GM12873 (cell line): ENCODE measurements around the gene MED12L.

Source experiments
- TF ChIP-seq, protein P1 (sequence below): IDR thresholded peaks from 2 replicates; pipeline ENCODE4 v1.5.1; 2012; ENCODE audit warnings: low read depth, mild to moderate bottlenecking, moderate library complexity, low read length, control low read depth; ENCODE audit not compliant: insufficient read depth; ENCODE audit errors: missing control alignments

The MED12L gene

DNA sequence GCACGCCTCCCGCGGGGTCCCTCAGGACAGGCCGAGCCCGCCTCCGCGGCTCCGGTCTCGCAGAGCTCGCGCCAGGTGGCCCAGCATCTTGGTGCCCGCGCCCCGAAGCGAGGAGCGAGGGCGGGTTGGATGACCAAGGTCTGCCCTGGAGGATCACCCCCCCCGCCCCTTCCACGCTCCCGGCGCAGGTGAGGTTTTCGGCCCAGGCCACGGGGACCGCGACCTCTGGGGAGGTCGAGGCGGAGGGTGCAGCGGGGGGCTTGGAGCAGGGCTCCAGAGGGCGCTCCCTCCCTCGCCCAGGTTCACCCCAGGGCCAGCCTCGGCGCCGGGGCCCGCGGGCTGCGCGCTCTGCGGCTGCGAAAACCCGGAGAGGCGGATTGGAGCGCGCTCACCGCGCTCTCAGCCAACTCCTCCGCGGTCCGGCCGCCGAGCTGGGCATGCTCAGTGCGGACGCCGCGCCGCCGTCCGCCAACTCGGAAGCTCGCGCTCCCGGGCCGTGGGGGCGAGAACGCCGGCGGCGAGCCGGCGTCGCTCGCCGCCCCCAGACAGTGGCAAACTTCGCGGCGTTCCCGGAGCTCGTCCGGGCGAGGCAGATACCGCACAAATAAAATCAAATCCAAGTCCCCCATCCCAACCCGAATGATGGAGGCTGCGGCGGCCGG is at the start of gene MED12L:
Gene MED12L, plus strand, starts transcription at position 438 of the 662 bp plus-strand sequence. CDS start 1,263 bp downstream, outside the sequence.
- TF ChIP-seq, protein P1, sequence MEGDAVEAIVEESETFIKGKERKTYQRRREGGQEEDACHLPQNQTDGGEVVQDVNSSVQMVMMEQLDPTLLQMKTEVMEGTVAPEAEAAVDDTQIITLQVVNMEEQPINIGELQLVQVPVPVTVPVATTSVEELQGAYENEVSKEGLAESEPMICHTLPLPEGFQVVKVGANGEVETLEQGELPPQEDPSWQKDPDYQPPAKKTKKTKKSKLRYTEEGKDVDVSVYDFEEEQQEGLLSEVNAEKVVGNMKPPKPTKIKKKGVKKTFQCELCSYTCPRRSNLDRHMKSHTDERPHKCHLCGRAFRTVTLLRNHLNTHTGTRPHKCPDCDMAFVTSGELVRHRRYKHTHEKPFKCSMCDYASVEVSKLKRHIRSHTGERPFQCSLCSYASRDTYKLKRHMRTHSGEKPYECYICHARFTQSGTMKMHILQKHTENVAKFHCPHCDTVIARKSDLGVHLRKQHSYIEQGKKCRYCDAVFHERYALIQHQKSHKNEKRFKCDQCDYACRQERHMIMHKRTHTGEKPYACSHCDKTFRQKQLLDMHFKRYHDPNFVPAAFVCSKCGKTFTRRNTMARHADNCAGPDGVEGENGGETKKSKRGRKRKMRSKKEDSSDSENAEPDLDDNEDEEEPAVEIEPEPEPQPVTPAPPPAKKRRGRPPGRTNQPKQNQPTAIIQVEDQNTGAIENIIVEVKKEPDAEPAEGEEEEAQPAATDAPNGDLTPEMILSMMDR = no peak

GRCh38 chr3:151037746-151038477 is 47.6 kb upstream of the MED12L start:
- TF ChIP-seq, protein P1 = no peak

GRCh38 chr3:151044706-151045105 is 40.8 kb upstream of the MED12L start:
- TF ChIP-seq, protein P1 = no peak

- TF ChIP-seq, protein P1 = no peak
These were observed 37.8 kb upstream of the MED12L start for GRCh38 chr3:151047636-151048035.

GRCh38 chr3:151051533-151051932 is 33.9 kb upstream of the MED12L start:
- TF ChIP-seq, protein P1 = no peak

- TF ChIP-seq, protein P1 = no peak
These were observed 33.1 kb upstream of the MED12L start for GRCh38 chr3:151052346-151052745.

DNA sequence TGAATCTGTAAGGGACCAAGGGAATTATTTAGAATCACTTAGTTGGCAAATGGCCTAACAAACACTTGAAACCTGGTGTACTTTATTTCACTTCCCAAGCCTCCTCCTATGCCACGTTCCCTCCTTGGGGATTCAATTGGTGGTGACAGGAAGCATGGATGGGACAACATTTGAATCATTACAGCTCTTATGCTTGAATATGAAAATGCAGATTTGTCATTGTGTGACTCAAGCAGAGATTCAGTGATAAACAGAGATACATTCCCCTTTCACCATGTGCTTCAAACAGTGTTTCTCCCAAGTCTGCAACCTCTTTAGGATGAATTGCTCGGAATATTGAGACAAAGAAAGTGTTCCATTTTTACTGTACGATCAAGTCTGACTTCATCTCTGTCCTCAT is 32.7 kb upstream of the MED12L start:
- TF ChIP-seq, protein P1 = no peak
